ENCODE results near the gene TAX1BP3. TPM values are rescaled to one million over a fixed set of nuclear protein-coding genes. Genes with fewer than 3 reads are reported as not detected.

The TAX1BP3 gene
- total and polyA plus RNA-seq, 2 of the 4 experiments (the other 2 are of a cell fraction) = 146 to 176 TPM

DNA sequence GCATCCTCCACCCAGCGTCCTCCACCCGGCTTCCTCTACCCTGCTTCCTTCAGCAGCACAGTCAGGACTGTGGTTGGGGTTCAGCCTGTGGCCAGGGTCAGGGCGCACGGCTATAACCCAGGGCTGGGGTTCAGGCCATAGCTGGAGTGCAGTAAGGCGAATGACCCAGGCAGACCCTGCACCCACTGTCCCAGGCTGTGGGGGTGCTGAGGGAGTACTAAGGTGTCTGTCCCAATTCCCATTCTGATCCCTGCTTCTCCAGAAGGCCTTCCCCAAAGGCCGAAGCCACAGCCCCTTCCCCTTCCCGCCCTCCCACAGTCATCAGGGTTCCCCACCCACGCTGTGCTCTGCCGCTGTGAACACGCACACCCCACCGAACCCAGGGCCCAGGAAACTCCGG lies 12.7 kb upstream of the TAX1BP3 start:
- Histone ChIP-seq H3K9me1 (ENCODE audit: insufficient read depth, low read length) (no peaks in the 10 kb centered on the region), H3K23ac (ENCODE audit: low read depth, low read length) (no peak overlapping the region), H3K4me3 (ENCODE audit: insufficient read depth, low read depth, low read length) (no peak overlapping the region), H2BK20ac (ENCODE audit: low read depth, low read length) (no peak overlapping the region), H3K9me3 (ENCODE audit: control insufficient read depth, insufficient read depth, low read length) (no peaks in the 10 kb centered on the region), H4K5ac (ENCODE audit: low read depth, low read length) (no peak overlapping the region), H2BK5ac (ENCODE audit: low read depth, low read length, poor library complexity, severe bottlenecking) (no peak overlapping the region), H3K36me3 (ENCODE audit: control insufficient read depth, insufficient read depth, low read length) (no peaks in the 10 kb centered on the region), H3K18ac (ENCODE audit: low read depth, low read length) (no peak overlapping the region), H3K4ac (ENCODE audit: low read depth, low read length) (no peak overlapping the region), H3K56ac (ENCODE audit: extremely low read depth, insufficient read depth, low read length) (no peak overlapping the region), H3K14ac (replicated peaks; ENCODE audit: low read depth, low read length) (no peak overlapping the region), H4K8ac (ENCODE audit: low read depth in 2 of 2, low read length in 2 of 2) (no peak overlapping the region), H3K79me1 (ENCODE audit: low read depth in 1 of 2, low read length in 2 of 2) (no peaks in the 10 kb centered on the region), H2AK9ac (replicated peaks; ENCODE audit: low read depth, low read length, poor library complexity) (no peak overlapping the region), H4K91ac (ENCODE audit: insufficient read depth, low read depth, low read length) (no peak overlapping the region), H3K4me2 (ENCODE audit: low read depth, low read length) (no peak overlapping the region), H3K4me1 (ENCODE audit: control insufficient read depth, insufficient read depth, low read length) (no peaks in the 10 kb centered on the region), H3K9ac (ENCODE audit: low read depth, low read length) (no peak overlapping the region), H2BK120ac (ENCODE audit: low read depth, low read length) (no peak overlapping the region), H2BK15ac (ENCODE audit: low read depth, low read length) (no peak overlapping the region), H2AFZ (replicated peaks; ENCODE audit: low read length, poor library complexity) (no peak overlapping the region), H4K20me1 (ENCODE audit: insufficient read depth, low read length) (no peaks in the 10 kb centered on the region), H2AK5ac (ENCODE audit: low read depth, low read length) (no peak overlapping the region), H3K27ac (ENCODE audit: insufficient read depth, low read length) (no peak overlapping the region), H3K27me3 (ENCODE audit: control insufficient read depth, insufficient read depth, low read length) (peaks cover 11% of the 10 kb centered on the region)
- DNase-seq (no peak), ATAC-seq (ENCODE audit: low read depth) (no peak)
- ChIA-PET POLR2A (ENCODE audit: unreplicated experiment) (no interaction called here), CTCF (no interaction called here)
- dilution Hi-C loops (cut with HindIII; ENCODE audit: low sequenced_read_pairs, unreplicated experiment) (no loop called here), intact Hi-C loops (cut with micrococcal nuclease) (loop anchor here (5.0 kb wide), 1 partner anchor 41 kb away; the partner anchor contains the start of gene HASPIN), in situ Hi-C loops (cut with MboI; ENCODE audit: low sequenced_read_pairs) (no loop called here)
- BruUV-seq (replicated peaks) = no TSS peak
- 60% methylated on average over 3 of the region's 12 CpGs; no CpG with 5 or more reads in 1 of the 2 experiments for WGBS, 2 experiments (ENCODE audit: extremely low coverage in 2 of 2, insufficient read length in 1 of 2)
- TF ChIP-seq MXI1 (IDR thresholded peaks at IDR 0.05; ENCODE audit: borderline replicate concordance, low read depth, low read length) = no peak
- no peak for TF ChIP-seq FOS (IDR thresholded peaks at IDR 0.05; ENCODE audit: low read depth, low read length)
- no peak for TF ChIP-seq RAD21 (IDR thresholded peaks at IDR 0.05; ENCODE audit: low read length)

Measured in IMR-90 (cell line).